Germinal center (tissue), 1 donor: ENCODE data around the gene INPP5B.
A peak's percentile ranks its signal among the peaks of the same experiment; 100 is the strongest.
"Not testable (repeated sequence)": the region's sequence is repeated elsewhere in the genome, so short reads cannot be mapped to it uniquely, and the experiment has no call there.

Experiments used
- DNase-seq: peaks from one replicate; pipeline ENCODE4 v3.0.0; 2012; ENCODE audit warnings: mixed read lengths, low spot score

Gene INPP5B

GRCh38 chr1:37911478-37911877, 35.4 kb downstream of the INPP5B start:
- DNase-seq = not testable (repeated sequence)

GRCh38 chr1:37910886-37911285, 36.0 kb downstream of the INPP5B start:
- DNase-seq = not testable (repeated sequence)

- DNase-seq = not testable (repeated sequence)
Observed at GRCh38 chr1:37908531-37908930, 38.3 kb downstream of the INPP5B start.

GRCh38 chr1:37907416-37908125, 39.3 kb downstream of the INPP5B start:
- not testable (repeated sequence) for DNase-seq

- DNase-seq = not testable (repeated sequence)
Observed at GRCh38 chr1:37906591-37906990, 40.3 kb downstream of the INPP5B start.

GRCh38 chr1:37905727-37906126, 41.1 kb downstream of the INPP5B start:
- DNase-seq = no peak

- not testable (repeated sequence) for DNase-seq
Observed at GRCh38 chr1:37903921-37904320, 42.9 kb downstream of the INPP5B start.

GRCh38 chr1:37902983-37903382, 43.9 kb downstream of the INPP5B start:
- DNase-seq = no peak

GRCh38 chr1:37901893-37902225, 45.0 kb downstream of the INPP5B start:
- no peak for DNase-seq

GRCh38 chr1:37901191-37901892, 45.5 kb downstream of the INPP5B start:
- DNase-seq = peak; percentile 16

- not testable (repeated sequence) for DNase-seq
Observed at GRCh38 chr1:37897563-37897962, 49.3 kb downstream of the INPP5B start.

- no peak for DNase-seq
Observed at GRCh38 chr1:37893673-37894072, 53.2 kb downstream of the INPP5B start.

GRCh38 chr1:37892151-37893047, 54.5 kb downstream of the INPP5B start:
- no peak for DNase-seq

- DNase-seq = peak; percentile 52
Observed at GRCh38 chr1:37890378-37891014, 56.4 kb downstream of the INPP5B start.

- DNase-seq = no peak
Observed at GRCh38 chr1:37888022-37888700, 58.7 kb downstream of the INPP5B start.

GRCh38 chr1:37884145-37884544, 62.7 kb downstream of the INPP5B start:
- no peak for DNase-seq

GRCh38 chr1:37883671-37884070, 63.2 kb downstream of the INPP5B start:
- no peak for DNase-seq

- no peak for DNase-seq
Observed at GRCh38 chr1:37879865-37880264, 67.0 kb downstream of the INPP5B start.

GRCh38 chr1:37878071-37878470, 68.8 kb downstream of the INPP5B start:
- DNase-seq = no peak

- no peak for DNase-seq
Observed at GRCh38 chr1:37875833-37876232, 71.0 kb downstream of the INPP5B start.

GRCh38 chr1:37872692-37873091, 74.2 kb downstream of the INPP5B start:
- no peak for DNase-seq

- no peak for DNase-seq
Observed at GRCh38 chr1:37868466-37868865, 78.4 kb downstream of the INPP5B start.
